ENCODE data around the gene STAP1.
"Not testable (repeated sequence)": the region's sequence is repeated elsewhere in the genome, so short reads cannot be mapped to it uniquely, and the experiment has no call there.

- TF ChIP-seq CTCF, POLR2A, POLR2AphosphoS5 (IDR thresholded peaks at IDR 0.05): not testable (repeated sequence)
Measured at GRCh38 chr4:67524140-67524539, 34.4 kb upstream of the STAP1 start.
